CD14-positive monocyte (primary cell): ENCODE data around the gene APOBEC3H. TPM values are rescaled to one million over a fixed set of nuclear protein-coding genes. Genes with fewer than 3 reads are reported as not detected.
A peak's percentile ranks its signal among the peaks of the same experiment; 100 is the strongest.

Experiments
- DNase-seq, 3 donors: peaks; one replicate each; pipeline ENCODE4 v3.0.0-alpha.2; 2011 to 2022
- H2AFZ ChIP-seq: 2 replicates; pipeline ENCODE4 v1.6.0; 2012; ENCODE audit warnings: mild to moderate bottlenecking, low read depth, low read length, inconsistent platforms; ENCODE audit not compliant: insufficient read depth, poor library complexity, severe bottlenecking
- H3K27ac ChIP-seq, 2 donors: 1 replicate in 1 of 2; 2 replicates in 1 of 2; pipeline ENCODE4 v1.5.1; 2012 to 2013; ENCODE audit warnings: low read length in 2 of 2, control low read depth in 1 of 2, inconsistent platforms in 1 of 2, low read depth in 1 of 2, mild to moderate bottlenecking in 1 of 2
- H3K27me3 ChIP-seq, 2 donors: one replicate each; pipeline versions ENCODE4 v1.6.0 to v1.6.1; 2011 to 2013; ENCODE audit warnings: low read length in 2 of 2; ENCODE audit not compliant: control insufficient read depth in 2 of 2, insufficient read depth in 2 of 2
- H3K36me3 ChIP-seq, 2 donors: replicated peaks in 1 of 2; 1 replicate in 1 of 2; 2 replicates in 1 of 2; pipeline versions ENCODE4 v1.5.1 to v1.6.1; 2012 to 2013; ENCODE audit warnings: low read length in 2 of 2, control low read depth in 1 of 2, inconsistent platforms in 1 of 2, mild to moderate bottlenecking in 1 of 2; ENCODE audit not compliant: insufficient read depth in 2 of 2, control insufficient read depth in 1 of 2
- H3K4me1 ChIP-seq, 2 donors: 1 replicate in 1 of 2; 2 replicates in 1 of 2; pipeline versions ENCODE4 v1.5.1 to v1.6.1; 2012 to 2013; ENCODE audit warnings: low read length in 2 of 2, control low read depth in 1 of 2, inconsistent platforms in 1 of 2, mild to moderate bottlenecking in 1 of 2, moderate library complexity in 1 of 2; ENCODE audit not compliant: insufficient read depth in 2 of 2, control insufficient read depth in 1 of 2
- H3K4me2 ChIP-seq: replicated peaks from 2 replicates; pipeline ENCODE3; 2012; ENCODE audit warnings: low read length, moderate library complexity, mild to moderate bottlenecking; ENCODE audit not compliant: poor library complexity, severe bottlenecking; ENCODE audit errors: extremely low read depth
- H3K4me3 ChIP-seq, 3 experiments: fragments of 200-600 bp in 1 of 3; sonication (generic) in 1 of 3; replicated peaks in 1 of 3; 1 replicate in 2 of 3; 2 replicates in 1 of 3; pipeline ENCODE4 v1.5.1; 2011 to 2013; ENCODE audit warnings: low read length in 3 of 3, mild to moderate bottlenecking in 3 of 3, control low read depth in 2 of 3, low read depth in 2 of 3, inconsistent platforms in 1 of 3, moderate library complexity in 1 of 3
- H3K79me2 ChIP-seq: 2 replicates; pipeline ENCODE4 v1.6.0; 2012; ENCODE audit warnings: mild to moderate bottlenecking, control low read depth, inconsistent platforms, low read length, moderate library complexity; ENCODE audit not compliant: insufficient read depth
- H3K9ac ChIP-seq: 2 replicates; pipeline ENCODE4 v1.6.0; 2017; ENCODE audit warnings: low read length, mild to moderate bottlenecking; ENCODE audit not compliant: insufficient read depth, poor library complexity, severe bottlenecking
- H3K9me3 ChIP-seq, 2 donors: replicated peaks in 1 of 2; 1 replicate in 1 of 2; 2 replicates in 1 of 2; pipeline versions ENCODE4 v1.5.1 to v1.6.1; 2012 to 2013; ENCODE audit warnings: low read length in 2 of 2, control low read depth in 1 of 2; ENCODE audit not compliant: control insufficient read depth in 1 of 2, insufficient read depth in 1 of 2
- H4K20me1 ChIP-seq: 2 replicates; pipeline ENCODE4 v1.6.0; 2012; ENCODE audit warnings: mild to moderate bottlenecking, low read length, control low read depth, moderate library complexity; ENCODE audit not compliant: insufficient read depth
- H3K27ac Mint-ChIP-seq, 7 donors: one replicate each; pipeline ENCODE4 v1.8.0; 2020; ENCODE audit warnings: mild to moderate bottlenecking in 7 of 7, mixed read lengths in 7 of 7, moderate library complexity in 6 of 7, inconsistent platforms in 2 of 7
- H3K27me3 Mint-ChIP-seq, 3 donors: one replicate each; pipeline ENCODE4 v1.8.0; 2021 to 2022; ENCODE audit warnings: low read depth in 3 of 3, mild to moderate bottlenecking in 3 of 3, mixed read lengths in 3 of 3, moderate library complexity in 3 of 3, inconsistent platforms in 1 of 3
- H3K36me3 Mint-ChIP-seq, 2 donors: one replicate each; pipeline ENCODE4 v1.8.0; 2020; ENCODE audit warnings: mixed read lengths in 2 of 2, inconsistent platforms in 1 of 2, mild to moderate bottlenecking in 1 of 2
- H3K4me1 Mint-ChIP-seq: one replicate; pipeline ENCODE4 v1.8.0; 2020; ENCODE audit warnings: mild to moderate bottlenecking, mixed read lengths
- H3K4me3 Mint-ChIP-seq, 2 donors: one replicate each; pipeline ENCODE4 v1.8.0; 2020; ENCODE audit warnings: mild to moderate bottlenecking in 2 of 2, mixed read lengths in 2 of 2, moderate library complexity in 1 of 2
- H3K9me3 Mint-ChIP-seq, 7 donors: one replicate each; pipeline ENCODE4 v1.8.0; 2020 to 2022; ENCODE audit warnings: mixed read lengths in 7 of 7, mild to moderate bottlenecking in 6 of 7, moderate library complexity in 6 of 7, inconsistent platforms in 2 of 7
- CTCF ChIP-seq: fragments of 200-600 bp; IDR thresholded peaks from one replicate; pipeline ENCODE4 v1.8.0; 2022; ENCODE audit warnings: antibody characterized with exemption, mild to moderate bottlenecking
- WGBS: methylation state at CpG from one replicate; pipeline ENCODE4 v1.1.5; 2013; ENCODE audit warnings: missing lambda C conversion rate; ENCODE audit not compliant: insufficient coverage; 5-methylcytosine and 5-hydroxymethylcytosine counted together
- intact Hi-C, 2 donors: fragments of 100-400 bp; cut with micrococcal nuclease; formaldehyde crosslinking; loops; one replicate each; pipeline versions ENCODE4 v1.15.0 to v1.15.1; 2023
- polyA plus RNA-seq, 3 donors: library from polyadenylated mRNA; depleted of rRNA in 1 of 3; unstranded in 2 of 3; stranded (reverse) in 1 of 3; fragments of 300-500 nt in 2 of 3; fragments of >200 nt in 1 of 3; fragmentation: Illumina TruSeq in 2 of 3; gene quantifications; 1 replicate in 2 of 3; 2 replicates in 1 of 3; pipeline ENCODE4 v1.2.3, GENCODE V29; 2012 to 2021

The APOBEC3H gene
- polyA plus RNA-seq, 3 donors: 0.28 TPM; not detected in 2

GRCh38 chr22:39087881-39088684 lies 9.0 kb upstream of the APOBEC3H start:
- Histone ChIP-seq H3K79me2 (no peaks in the 10 kb centered on the region), H3K27me3 (no peaks in the 10 kb centered on the region), H3K4me2 (no peak overlapping the region), H3K4me3 (no peak overlapping the region), H2AFZ (no peak overlapping the region), H3K9ac (no peak overlapping the region), H3K9me3 (no peaks in the 10 kb centered on the region), H3K27ac (no peak overlapping the region), H3K36me3 (peaks cover 0 to 16% of the 10 kb centered on the region in 2 donors), H4K20me1 (no peaks in the 10 kb centered on the region), H3K4me1 (peaks cover 9 to 17% of the 10 kb centered on the region in 2 donors)
- peaks cover 10 to 17% of the 10 kb centered on the region in 2 donors for H3K36me3 Mint-ChIP-seq
- intact Hi-C loops: no loop called here
- peak overlapping the region in 1 of 7 donors; percentile 61 for H3K27ac Mint-ChIP-seq
- DNase-seq: no peak
- H3K4me3 Mint-ChIP-seq: no peak overlapping the region
- H3K27me3 Mint-ChIP-seq: peaks cover 2 to 12% (median 5%) of the 10 kb centered on the region in 3 donors
- TF ChIP-seq CTCF: no peak
- peaks cover 22% of the 10 kb centered on the region for H3K4me1 Mint-ChIP-seq
- H3K9me3 Mint-ChIP-seq: no peaks in the 10 kb centered on the region
- 91% methylated on average over 16 of the region's 18 CpGs for WGBS

DNA sequence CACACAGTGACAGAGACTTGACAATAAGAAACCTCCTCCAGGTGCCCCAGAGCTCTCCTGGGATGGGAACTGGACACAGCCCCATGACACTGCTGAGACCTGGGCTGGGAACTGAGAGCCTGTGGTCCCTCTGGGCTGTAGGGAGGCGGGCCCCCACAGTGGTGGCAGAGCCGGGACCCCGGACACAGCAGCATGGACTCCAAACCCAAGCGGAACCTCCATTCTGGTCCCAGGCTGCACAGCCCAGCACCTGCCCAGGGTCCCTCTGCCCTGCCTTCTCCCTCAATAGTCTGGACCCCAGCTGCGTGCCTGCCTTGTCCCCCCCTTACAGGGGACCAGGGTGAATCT lies 8.4 kb upstream of the APOBEC3H start:
- peak overlapping the region in 1 of 7 donors; percentile 28 for H3K27ac Mint-ChIP-seq
- Histone ChIP-seq H3K27ac (no peak overlapping the region), H4K20me1 (no peaks in the 10 kb centered on the region), H3K4me3 (no peak overlapping the region), H3K4me1 (peaks cover 9 to 17% of the 10 kb centered on the region in 2 donors), H3K79me2 (no peaks in the 10 kb centered on the region), H3K4me2 (no peak overlapping the region), H3K9me3 (no peaks in the 10 kb centered on the region), H2AFZ (no peak overlapping the region), H3K36me3 (peaks cover 0 to 11% of the 10 kb centered on the region in 2 donors), H3K9ac (no peak overlapping the region), H3K27me3 (no peaks in the 10 kb centered on the region)
- H3K4me1 Mint-ChIP-seq: peaks cover 22% of the 10 kb centered on the region
- peaks cover 2 to 12% (median 5%) of the 10 kb centered on the region in 3 donors for H3K27me3 Mint-ChIP-seq
- intact Hi-C loops: no loop called here
- WGBS: 88% methylated on average over 5 of the region's 5 CpGs
- H3K9me3 Mint-ChIP-seq: no peaks in the 10 kb centered on the region
- no peak for TF ChIP-seq CTCF
- no peak for DNase-seq
- no peak overlapping the region for H3K4me3 Mint-ChIP-seq
- peaks cover 9 to 11% of the 10 kb centered on the region in 2 donors for H3K36me3 Mint-ChIP-seq
